Stomach (tissue), 4 donors: ENCODE results near the gene GRM4.

Source experiments
- POLR2AphosphoS5 ChIP-seq, 3 donors: sonication (generic); formaldehyde crosslinking; IDR thresholded peaks; one replicate each; pipeline ENCODE4 v1.6.1; 2016; ENCODE audit warnings: antibody characterized with exemption in 3 of 3
- TF ChIP-seq, protein P1 (sequence below), 7 experiments: fragments of 450-650 bp in 4 of 7; fragments of 200-600 bp in 3 of 7; sonication (generic) in 3 of 7; IDR thresholded peaks; one replicate each; pipeline ENCODE4 v1.5.1; 2016 to 2019; ENCODE audit warnings: antibody characterized with exemption in 7 of 7, control low read depth in 2 of 7, mild to moderate bottlenecking in 1 of 7

DNA sequence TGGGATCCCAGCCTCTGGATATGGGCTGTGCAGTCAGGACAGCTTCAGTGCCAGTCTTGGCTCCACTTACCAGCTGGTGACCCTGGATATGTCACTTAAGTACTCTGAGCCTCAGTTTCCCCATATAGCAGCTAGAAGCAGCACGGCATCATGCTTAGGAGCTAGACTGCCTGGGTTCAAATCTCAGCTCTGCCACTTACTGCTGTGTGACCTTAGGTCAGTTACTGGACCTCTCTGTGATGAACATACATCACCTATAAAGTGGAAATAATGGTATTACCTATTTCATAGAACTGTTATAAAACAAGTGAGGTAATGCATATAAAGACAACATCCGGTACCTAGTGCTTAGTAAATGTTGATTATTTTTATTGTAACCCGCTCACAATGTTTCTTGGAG is 83.7 kb downstream of the GRM4 start:
- no peak for TF ChIP-seq POLR2AphosphoS5 (IDR thresholded peaks at IDR 0.05)
- TF ChIP-seq, protein P1, sequence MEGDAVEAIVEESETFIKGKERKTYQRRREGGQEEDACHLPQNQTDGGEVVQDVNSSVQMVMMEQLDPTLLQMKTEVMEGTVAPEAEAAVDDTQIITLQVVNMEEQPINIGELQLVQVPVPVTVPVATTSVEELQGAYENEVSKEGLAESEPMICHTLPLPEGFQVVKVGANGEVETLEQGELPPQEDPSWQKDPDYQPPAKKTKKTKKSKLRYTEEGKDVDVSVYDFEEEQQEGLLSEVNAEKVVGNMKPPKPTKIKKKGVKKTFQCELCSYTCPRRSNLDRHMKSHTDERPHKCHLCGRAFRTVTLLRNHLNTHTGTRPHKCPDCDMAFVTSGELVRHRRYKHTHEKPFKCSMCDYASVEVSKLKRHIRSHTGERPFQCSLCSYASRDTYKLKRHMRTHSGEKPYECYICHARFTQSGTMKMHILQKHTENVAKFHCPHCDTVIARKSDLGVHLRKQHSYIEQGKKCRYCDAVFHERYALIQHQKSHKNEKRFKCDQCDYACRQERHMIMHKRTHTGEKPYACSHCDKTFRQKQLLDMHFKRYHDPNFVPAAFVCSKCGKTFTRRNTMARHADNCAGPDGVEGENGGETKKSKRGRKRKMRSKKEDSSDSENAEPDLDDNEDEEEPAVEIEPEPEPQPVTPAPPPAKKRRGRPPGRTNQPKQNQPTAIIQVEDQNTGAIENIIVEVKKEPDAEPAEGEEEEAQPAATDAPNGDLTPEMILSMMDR (IDR thresholded peaks at IDR 0.05), result no peak
